Fibroblast of lung (primary cell): ENCODE data around the gene NRROS. TPM values are rescaled to one million over a fixed set of nuclear protein-coding genes. Genes with fewer than 3 reads are reported as not detected.
"Not testable (repeated sequence)": the region's sequence is repeated elsewhere in the genome, so short reads cannot be mapped to it uniquely, and the experiment has no call there.

Experiments used
- DNase-seq, 2 donors: peaks; one replicate each; pipeline versions ENCODE4 v3.0.0 to v3.0.0-alpha.2; 2010; ENCODE audit warnings: low read depth in 2 of 2
- H2AFZ ChIP-seq: 2 replicates; pipeline ENCODE4 v1.5.1; 2012; ENCODE audit warnings: low read length, control low read depth, inconsistent platforms
- H3K27ac ChIP-seq: 2 replicates; pipeline ENCODE4 v1.5.1; 2011; ENCODE audit warnings: low read length, control low read depth; ENCODE audit not compliant: insufficient read depth
- H3K27me3 ChIP-seq: 2 replicates; pipeline ENCODE4 v1.5.1; 2011; ENCODE audit warnings: mild to moderate bottlenecking, low read length; ENCODE audit not compliant: control insufficient read depth, insufficient read depth
- H3K36me3 ChIP-seq: 2 replicates; pipeline ENCODE4 v1.5.1; 2011; ENCODE audit warnings: low read length; ENCODE audit not compliant: control insufficient read depth, insufficient read depth
- H3K4me1 ChIP-seq: 2 replicates; pipeline ENCODE4 v1.5.1; 2011; ENCODE audit warnings: low read length; ENCODE audit not compliant: control insufficient read depth, insufficient read depth; ENCODE audit errors: extremely low read depth
- H3K4me2 ChIP-seq: 2 replicates; pipeline ENCODE4 v1.5.1; 2011; ENCODE audit warnings: low read length, control low read depth; ENCODE audit not compliant: insufficient read depth; ENCODE audit errors: extremely low read depth
- H3K4me3 ChIP-seq, 4 experiments: fragments of 200-600 bp in 1 of 4; sonication (generic) in 1 of 4; replicated peaks in 1 of 4; 2 replicates each; pipeline ENCODE4 v1.5.1; 2011 to 2016; ENCODE audit warnings: low read length in 4 of 4, low read depth in 3 of 4, mild to moderate bottlenecking in 3 of 4, control low read depth in 2 of 4, inconsistent platforms in 1 of 4, mixed read lengths in 1 of 4; ENCODE audit not compliant: insufficient read depth in 1 of 4; ENCODE audit errors: control extremely low read depth in 1 of 4
- H3K79me2 ChIP-seq: 2 replicates; pipeline ENCODE4 v1.5.1; 2012; ENCODE audit warnings: mild to moderate bottlenecking, low read length, inconsistent platforms; ENCODE audit not compliant: control insufficient read depth, insufficient read depth
- H3K9ac ChIP-seq: 2 replicates; pipeline ENCODE4 v1.5.1; 2011; ENCODE audit warnings: mild to moderate bottlenecking, low read length, control low read depth; ENCODE audit not compliant: insufficient read depth
- H3K9me3 ChIP-seq: 2 replicates; pipeline ENCODE4 v1.5.1; 2012; ENCODE audit warnings: low read depth, low read length; ENCODE audit not compliant: control insufficient read depth, insufficient read depth
- H4K20me1 ChIP-seq: 2 replicates; pipeline ENCODE4 v1.5.1; 2011; ENCODE audit warnings: low read length; ENCODE audit not compliant: control insufficient read depth, insufficient read depth; ENCODE audit errors: extremely low read depth
- EZH2 ChIP-seq: IDR thresholded peaks from 2 replicates; pipeline ENCODE4 v1.5.1; 2012; ENCODE audit warnings: low read length, control low read depth, mild to moderate bottlenecking; ENCODE audit errors: missing control alignments
- polyA minus RNA-seq: library from RNA; depleted of rRNA, polyadenylated mRNA; stranded (reverse); fragments of >200 nt; gene quantifications from 2 replicates; pipeline ENCODE4 v1.2.3, GENCODE V29; 2011; ENCODE audit warnings: low replicate concordance
- polyA plus RNA-seq, 2 donors: library from polyadenylated mRNA; depleted of rRNA in 1 of 2; stranded (reverse) in 1 of 2; unstranded in 1 of 2; fragments of >200 nt; gene quantifications; 2 replicates each; pipeline ENCODE4 v1.2.1, GENCODE V29; 2011 to 2012; ENCODE audit warnings: missing spikeins in 1 of 2
- total RNA-seq: library from RNA; depleted of rRNA; stranded (reverse); fragments of >200 nt; gene quantifications from 2 replicates; pipeline ENCODE4 v1.2.1, GENCODE V29; 2014
- TF ChIP-seq, protein P1 (sequence below), 2 donors: IDR thresholded peaks in 1 of 2; conservative IDR thresholded peaks in 1 of 2; 1 replicate in 1 of 2; 2 replicates in 1 of 2; pipeline ENCODE4 v1.5.1; 2011 to 2012; ENCODE audit warnings: low read length in 2 of 2, control low read depth in 1 of 2, inconsistent platforms in 1 of 2, low read depth in 1 of 2, mild to moderate bottlenecking in 1 of 2

Gene NRROS
- under 0.01 and 0.33 TPM in 2 replicates for total RNA-seq
- polyA plus RNA-seq: 0.08 and 0.43 TPM in 2 replicates
- 0.17 and 0.83 TPM in 2 replicates for polyA plus RNA-seq (2012)
- 0.12 and 1.3 TPM in 2 replicates for polyA minus RNA-seq

DNA sequence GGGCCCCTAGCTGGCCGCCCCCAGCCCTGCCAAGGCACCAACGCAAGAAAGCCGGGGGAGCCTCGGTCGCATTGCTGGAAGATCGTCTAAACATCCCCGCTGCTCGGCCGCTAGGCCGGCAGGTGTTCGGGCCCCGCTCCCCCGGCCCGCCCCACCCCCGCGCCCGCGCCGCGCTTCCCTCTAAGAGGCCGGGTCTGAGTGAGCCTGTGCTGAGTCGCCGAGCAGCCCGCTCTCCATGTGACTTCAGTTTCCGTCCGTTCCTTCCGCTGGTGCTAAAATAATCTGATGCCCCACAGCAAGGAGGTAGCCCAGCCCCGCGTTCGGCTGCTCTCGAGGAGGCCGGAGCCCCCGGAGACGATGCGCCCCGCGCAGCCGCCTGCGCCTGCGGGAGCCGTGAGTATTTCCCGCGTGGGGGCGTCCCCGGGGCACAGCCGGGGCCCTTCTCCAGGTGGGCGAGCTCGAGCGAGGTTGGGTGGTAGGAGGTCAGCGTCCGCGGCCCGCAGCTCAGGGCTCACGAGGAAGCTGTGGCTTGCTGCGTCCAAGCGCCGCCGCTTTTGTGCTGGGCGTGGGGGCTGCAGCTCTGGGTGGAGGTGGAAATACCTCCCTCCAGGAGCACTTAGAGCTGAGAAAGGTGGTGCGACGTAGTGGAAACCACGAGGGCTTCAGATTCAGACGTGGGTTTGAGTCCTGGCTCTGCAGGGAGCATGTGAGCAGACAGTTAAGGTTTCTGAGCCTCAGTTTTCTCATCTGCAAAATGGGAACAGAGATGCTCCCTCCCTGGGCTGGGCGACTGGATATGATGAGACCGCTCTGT is at the start of gene NRROS:
Gene NRROS (plus strand): TSS at position 212 of the 814 bp plus-strand sequence. CDS start 14,846 bp downstream, outside the sequence.
- peak; percentile 44 to 51 for DNase-seq
- H3K79me2 ChIP-seq: no peaks in the 10 kb centered on the region
- no peaks in the 10 kb centered on the region for H4K20me1 ChIP-seq
- H3K4me3 ChIP-seq: peak within 1 kb of the TSS; percentile 29 to 59 (median 42)
- no peaks in the 10 kb centered on the region for H3K36me3 ChIP-seq
- H3K4me1 ChIP-seq: no peaks in the 10 kb centered on the region
- H3K9ac ChIP-seq: no peak within 1 kb of the TSS
- H3K27me3 ChIP-seq: peaks cover 3% of the 10 kb centered on the region
- peak within 1 kb of the TSS; percentile 52 for H2AFZ ChIP-seq
- H3K9me3 ChIP-seq: no peaks in the 10 kb centered on the region
- H3K4me2 ChIP-seq: peak within 1 kb of the TSS; percentile 77
- TF ChIP-seq, protein P1, sequence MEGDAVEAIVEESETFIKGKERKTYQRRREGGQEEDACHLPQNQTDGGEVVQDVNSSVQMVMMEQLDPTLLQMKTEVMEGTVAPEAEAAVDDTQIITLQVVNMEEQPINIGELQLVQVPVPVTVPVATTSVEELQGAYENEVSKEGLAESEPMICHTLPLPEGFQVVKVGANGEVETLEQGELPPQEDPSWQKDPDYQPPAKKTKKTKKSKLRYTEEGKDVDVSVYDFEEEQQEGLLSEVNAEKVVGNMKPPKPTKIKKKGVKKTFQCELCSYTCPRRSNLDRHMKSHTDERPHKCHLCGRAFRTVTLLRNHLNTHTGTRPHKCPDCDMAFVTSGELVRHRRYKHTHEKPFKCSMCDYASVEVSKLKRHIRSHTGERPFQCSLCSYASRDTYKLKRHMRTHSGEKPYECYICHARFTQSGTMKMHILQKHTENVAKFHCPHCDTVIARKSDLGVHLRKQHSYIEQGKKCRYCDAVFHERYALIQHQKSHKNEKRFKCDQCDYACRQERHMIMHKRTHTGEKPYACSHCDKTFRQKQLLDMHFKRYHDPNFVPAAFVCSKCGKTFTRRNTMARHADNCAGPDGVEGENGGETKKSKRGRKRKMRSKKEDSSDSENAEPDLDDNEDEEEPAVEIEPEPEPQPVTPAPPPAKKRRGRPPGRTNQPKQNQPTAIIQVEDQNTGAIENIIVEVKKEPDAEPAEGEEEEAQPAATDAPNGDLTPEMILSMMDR (conservative IDR thresholded peaks at IDR 0.05 in 1 of 2, IDR thresholded peaks at IDR 0.05 in 1 of 2; ENCODE audit: low read depth in 1 of 2, low read length in 2 of 2): no peak
- peak; percentile 22 for TF ChIP-seq EZH2
- no peak within 1 kb of the TSS for H3K27ac ChIP-seq

DNA sequence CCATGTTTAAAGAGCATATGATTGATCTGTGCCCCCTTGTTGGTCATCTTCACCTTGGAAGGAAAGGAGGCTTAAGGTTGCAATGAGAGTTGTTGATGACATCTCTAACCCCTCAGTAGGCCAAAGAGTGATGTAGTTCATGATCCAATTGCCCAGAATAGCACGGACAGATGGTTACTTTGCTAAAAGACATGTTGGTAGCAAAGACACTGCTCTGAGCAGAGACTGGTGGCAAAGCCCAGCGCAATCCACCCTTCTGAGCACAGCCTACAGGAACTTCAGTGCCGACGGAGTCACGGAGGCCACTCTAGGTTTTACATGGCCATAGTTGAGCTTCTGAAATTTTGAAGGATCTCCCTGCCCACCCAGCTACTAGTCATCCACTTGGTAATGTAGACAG is 49.2 kb upstream of the NRROS start:
- H3K9ac ChIP-seq: no peak overlapping the region

DNA sequence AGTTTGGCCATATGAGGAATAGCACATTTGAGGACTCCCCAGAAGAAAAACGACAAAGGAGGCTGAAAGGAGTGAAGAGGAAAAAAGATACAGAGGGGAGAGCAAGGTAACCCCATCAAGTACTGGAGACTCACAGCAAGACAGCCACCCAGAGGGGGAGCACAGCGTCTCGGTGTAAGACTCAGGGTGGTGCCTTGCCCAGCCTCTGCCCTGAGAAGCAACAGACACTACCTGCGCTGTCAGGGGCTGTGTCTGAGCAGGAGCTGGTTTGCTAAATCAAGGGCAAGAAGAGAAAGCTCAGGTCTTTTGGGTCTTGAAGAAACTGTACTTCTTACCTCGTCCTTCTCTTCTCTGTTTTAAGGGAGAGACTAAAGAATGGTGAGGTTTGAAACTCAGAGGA is 43.1 kb upstream of the NRROS start:
- Histone ChIP-seq H3K9ac (no peak overlapping the region), H3K9me3 (no peaks in the 10 kb centered on the region), H3K4me3 (no peak overlapping the region), H2AFZ (no peak overlapping the region), H3K4me1 (no peaks in the 10 kb centered on the region), H3K27me3 (peaks cover 5% of the 10 kb centered on the region), H3K27ac (no peak overlapping the region), H3K79me2 (no peaks in the 10 kb centered on the region), H4K20me1 (no peaks in the 10 kb centered on the region), H3K4me2 (no peak overlapping the region), H3K36me3 (no peaks in the 10 kb centered on the region)
- no peak for DNase-seq
- TF ChIP-seq EZH2: no peak
- TF ChIP-seq, protein P1 (conservative IDR thresholded peaks at IDR 0.05 in 1 of 2, IDR thresholded peaks at IDR 0.05 in 1 of 2; ENCODE audit: low read depth in 1 of 2, low read length in 2 of 2): no peak

More for the DNA sequence above, 49.2 kb upstream of the NRROS start:
- Histone ChIP-seq H3K27ac (no peak overlapping the region), H3K4me3 (no peak overlapping the region), H2AFZ (no peak overlapping the region), H3K4me1 (no peaks in the 10 kb centered on the region), H3K9me3 (no peaks in the 10 kb centered on the region), H4K20me1 (no peaks in the 10 kb centered on the region), H3K36me3 (no peaks in the 10 kb centered on the region), H3K27me3 (no peaks in the 10 kb centered on the region), H3K4me2 (no peak overlapping the region), H3K79me2 (no peaks in the 10 kb centered on the region)
- TF ChIP-seq, protein P1 (conservative IDR thresholded peaks at IDR 0.05 in 1 of 2, IDR thresholded peaks at IDR 0.05 in 1 of 2; ENCODE audit: low read depth in 1 of 2, low read length in 2 of 2): no peak
- no peak for TF ChIP-seq EZH2
- no peak for DNase-seq

DNA sequence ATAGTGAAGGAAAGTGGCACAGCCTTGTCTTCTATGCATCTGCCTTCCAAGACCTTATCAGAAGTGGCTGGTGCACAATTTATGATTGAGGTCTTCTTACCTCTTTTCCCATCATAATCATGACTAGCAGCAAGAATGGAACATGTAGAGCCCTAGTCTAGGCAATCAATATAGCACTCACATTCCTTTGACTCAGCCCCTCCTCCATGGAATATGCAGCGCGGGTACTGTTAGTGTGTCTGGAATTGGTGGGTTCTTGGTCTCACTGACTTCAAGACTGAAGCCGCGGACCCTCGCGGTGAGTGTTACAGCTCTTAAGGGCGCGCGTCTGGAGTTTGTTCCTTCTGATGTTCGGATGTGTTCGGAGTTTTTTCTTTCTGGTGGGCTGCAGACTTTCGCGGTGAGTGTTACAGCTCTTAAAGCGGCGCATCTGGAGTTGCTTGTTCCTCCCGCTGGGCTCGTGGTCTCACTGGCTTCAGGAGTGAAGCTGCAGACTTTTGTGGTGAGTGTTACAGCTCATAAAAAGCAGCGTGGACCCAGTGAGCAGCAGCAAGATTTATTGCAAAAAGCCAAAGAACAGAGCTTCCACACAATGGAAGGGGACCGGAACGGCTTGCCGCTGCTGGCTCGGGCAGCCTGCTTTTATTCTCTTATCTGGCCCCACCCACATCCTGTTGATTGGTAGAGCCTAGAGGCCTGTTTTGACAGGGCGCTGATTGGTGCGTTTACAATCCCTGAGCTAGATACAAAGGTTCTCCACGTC is 41.3 kb upstream of the NRROS start:
- not testable (repeated sequence) for H3K27me3 ChIP-seq, H3K4me3 ChIP-seq, H3K36me3 ChIP-seq, DNase-seq, H3K4me1 ChIP-seq, H3K9ac ChIP-seq, H2AFZ ChIP-seq, H4K20me1 ChIP-seq, H3K79me2 ChIP-seq, H3K4me2 ChIP-seq, H3K9me3 ChIP-seq, H3K27ac ChIP-seq
